Measurements from ENCODE around the gene PHEX. TPM values are rescaled to one million over a fixed set of nuclear protein-coding genes. Genes with fewer than 3 reads are reported as not detected.

PHEX gene
- total RNA-seq, 8 experiments from 2014 or later = 0.16 to 1.4 (median 0.27) TPM

GRCh38 chrX:22141047-22141730 lies 109.1 kb downstream of the PHEX start:
- peak in 2 of 8 experiments; percentile 24 to 64 for ATAC-seq (replicated peaks in 6 of 8)
- Histone ChIP-seq H3K4me1 (replicated peaks in 1 of 2) (peaks cover 8 to 10% of the 10 kb centered on the region in 2 donors), H3K27ac (no peak overlapping the region), H3K4me3 (no peak overlapping the region)
- WGBS, 10 experiments = 20 to 100% (median 86%) methylated on average over 1 to 2 of the region's 4 CpGs; no CpG with 5 or more reads in 1 of the 10 experiments
- in situ Hi-C loops (cut with MboI; ENCODE audit: low pct_unique_long_range_greater_than_20kb in 2 of 9, low sequenced_read_pairs in 9 of 9, unreplicated experiment in 9 of 9) = no loop called here

- in situ Hi-C loops (cut with MboI; ENCODE audit: low pct_unique_long_range_greater_than_20kb in 2 of 9, low sequenced_read_pairs in 9 of 9, unreplicated experiment in 9 of 9) = no loop called here
- H3K27ac ChIP-seq = no peak overlapping the region
Observed at GRCh38 chrX:22147214-22147613, 115.1 kb downstream of the PHEX start.

GRCh38 chrX:22147942-22148341 lies 115.8 kb downstream of the PHEX start:
- WGBS, 10 experiments = 0 to 100% (median 70%) methylated on average over 1 to 3 of the region's 3 CpGs; no CpG with 5 or more reads in 4 of the 10 experiments
- in situ Hi-C loops (cut with MboI; ENCODE audit: low pct_unique_long_range_greater_than_20kb in 2 of 9, low sequenced_read_pairs in 9 of 9, unreplicated experiment in 9 of 9) = no loop called here
- no peaks in the 10 kb centered on the region for H3K4me1 ChIP-seq (replicated peaks in 1 of 2)
- H3K27ac ChIP-seq = no peak overlapping the region
- H3K4me3 ChIP-seq = no peak overlapping the region
- ATAC-seq (replicated peaks in 6 of 8) = no peak

More at GRCh38 chrX:22147214-22147613, 115.1 kb downstream of the PHEX start:
- no peak overlapping the region for H3K4me3 ChIP-seq
- ATAC-seq (replicated peaks in 6 of 8) = no peak
- WGBS, 10 experiments = 33 to 88% methylated on average over 1 of the region's 1 CpG; no CpG with 5 or more reads in 8 of the 10 experiments
- H3K4me1 ChIP-seq (replicated peaks in 1 of 2) = no peaks in the 10 kb centered on the region

GRCh38 chrX:22148565-22148964 lies 116.4 kb downstream of the PHEX start:
- no peak overlapping the region for H3K4me3 ChIP-seq
- in situ Hi-C loops (cut with MboI; ENCODE audit: low pct_unique_long_range_greater_than_20kb in 2 of 9, low sequenced_read_pairs in 9 of 9, unreplicated experiment in 9 of 9) = no loop called here
- H3K4me1 ChIP-seq (replicated peaks in 1 of 2) = no peaks in the 10 kb centered on the region
- 10 to 100% (median 87%) methylated on average over 1 to 2 of the region's 2 CpGs; no CpG with 5 or more reads in 4 of the 10 experiments for WGBS, 10 experiments
- ATAC-seq (replicated peaks in 6 of 8) = no peak
- no peak overlapping the region for H3K27ac ChIP-seq

- Histone ChIP-seq H3K4me1 (replicated peaks in 1 of 2) (no peaks in the 10 kb centered on the region), H3K4me3 (no peak overlapping the region), H3K27ac (no peak overlapping the region)
- ATAC-seq (replicated peaks in 6 of 8) = no peak
- in situ Hi-C loops (cut with MboI; ENCODE audit: low pct_unique_long_range_greater_than_20kb in 2 of 9, low sequenced_read_pairs in 9 of 9, unreplicated experiment in 9 of 9) = no loop called here
- WGBS, 10 experiments = 27 to 100% (median 64%) methylated on average over 1 to 3 of the region's 3 CpGs; no CpG with 5 or more reads in 6 of the 10 experiments
Observed at GRCh38 chrX:22150371-22150770, 118.2 kb downstream of the PHEX start.

GRCh38 chrX:22155126-22155525 lies 123.0 kb downstream of the PHEX start:
- ATAC-seq (replicated peaks in 6 of 8) = no peak
- Histone ChIP-seq H3K4me1 (replicated peaks in 1 of 2) (no peaks in the 10 kb centered on the region), H3K27ac (no peak overlapping the region), H3K4me3 (no peak overlapping the region)
- in situ Hi-C loops (cut with MboI; ENCODE audit: low pct_unique_long_range_greater_than_20kb in 2 of 9, low sequenced_read_pairs in 9 of 9, unreplicated experiment in 9 of 9) = no loop called here
- 0 to 100% (median 73%) methylated on average over 1 to 3 of the region's 6 CpGs; no CpG with 5 or more reads in 3 of the 10 experiments for WGBS, 10 experiments

- H3K4me3 ChIP-seq = no peak overlapping the region
- H3K4me1 ChIP-seq (replicated peaks in 1 of 2) = no peaks in the 10 kb centered on the region
- ATAC-seq (replicated peaks in 6 of 8) = peak in 1 of 8 experiments; percentile 26
- WGBS, 10 experiments = 51 to 100% (median 87%) methylated on average over 1 to 4 of the region's 5 CpGs; no CpG with 5 or more reads in 5 of the 10 experiments
- in situ Hi-C loops (cut with MboI; ENCODE audit: low pct_unique_long_range_greater_than_20kb in 2 of 9, low sequenced_read_pairs in 9 of 9, unreplicated experiment in 9 of 9) = no loop called here
- no peak overlapping the region for H3K27ac ChIP-seq
Observed at GRCh38 chrX:22159071-22159470, 126.9 kb downstream of the PHEX start.

GRCh38 chrX:22163326-22163725 lies 131.2 kb downstream of the PHEX start:
- WGBS, 10 experiments = 0 to 100% (median 50%) methylated on average over 1 to 3 of the region's 3 CpGs; no CpG with 5 or more reads in 7 of the 10 experiments
- peak in 2 of 8 experiments; percentile 33 to 82 for ATAC-seq (replicated peaks in 6 of 8)
- no peaks in the 10 kb centered on the region for H3K4me1 ChIP-seq (replicated peaks in 1 of 2)
- H3K4me3 ChIP-seq = no peak overlapping the region
- in situ Hi-C loops (cut with MboI; ENCODE audit: low pct_unique_long_range_greater_than_20kb in 2 of 9, low sequenced_read_pairs in 9 of 9, unreplicated experiment in 9 of 9) = no loop called here
- H3K27ac ChIP-seq = no peak overlapping the region

- no peak for ATAC-seq (replicated peaks in 6 of 8)
- WGBS, 10 experiments = 47 to 100% (median 76%) methylated on average over 1 to 3 of the region's 3 CpGs; no CpG with 5 or more reads in 2 of the 10 experiments
- Histone ChIP-seq H3K4me1 (replicated peaks in 1 of 2) (no peaks in the 10 kb centered on the region), H3K4me3 (no peak overlapping the region), H3K27ac (no peak overlapping the region)
- in situ Hi-C loops (cut with MboI; ENCODE audit: low pct_unique_long_range_greater_than_20kb in 2 of 9, low sequenced_read_pairs in 9 of 9, unreplicated experiment in 9 of 9) = no loop called here
Observed at GRCh38 chrX:22164770-22165388, 132.8 kb downstream of the PHEX start.

- 41 to 93% (median 70%) methylated on average over 1 to 4 of the region's 4 CpGs; no CpG with 5 or more reads in 3 of the 10 experiments for WGBS, 10 experiments
- peak in 5 of 8 experiments; percentile 19 to 62 (median 42) for ATAC-seq (replicated peaks in 6 of 8)
- in situ Hi-C loops (cut with MboI; ENCODE audit: low pct_unique_long_range_greater_than_20kb in 2 of 9, low sequenced_read_pairs in 9 of 9, unreplicated experiment in 9 of 9) = no loop called here
Observed at GRCh38 chrX:22165732-22166457, 133.8 kb downstream of the PHEX start.

GRCh38 chrX:22171287-22172060 lies 139.3 kb downstream of the PHEX start:
- ATAC-seq (replicated peaks in 6 of 8) = no peak
- Histone ChIP-seq H3K4me3 (no peak overlapping the region), H3K4me1 (replicated peaks in 1 of 2) (no peaks in the 10 kb centered on the region), H3K27ac (no peak overlapping the region)
- in situ Hi-C loops (cut with MboI; ENCODE audit: low pct_unique_long_range_greater_than_20kb in 2 of 9, low sequenced_read_pairs in 9 of 9, unreplicated experiment in 9 of 9) = no loop called here
- WGBS, 10 experiments = 0 to 100% (median 81%) methylated on average over 1 to 7 of the region's 7 CpGs; no CpG with 5 or more reads in 1 of the 10 experiments

More at GRCh38 chrX:22165732-22166457, 133.8 kb downstream of the PHEX start:
- no peak overlapping the region for H3K4me3 ChIP-seq
- H3K27ac ChIP-seq = no peak overlapping the region
- no peaks in the 10 kb centered on the region for H3K4me1 ChIP-seq (replicated peaks in 1 of 2)

- no peak for ATAC-seq (replicated peaks in 6 of 8)
- in situ Hi-C loops (cut with MboI; ENCODE audit: low pct_unique_long_range_greater_than_20kb in 2 of 9, low sequenced_read_pairs in 9 of 9, unreplicated experiment in 9 of 9) = no loop called here
- Histone ChIP-seq H3K4me3 (no peak overlapping the region), H3K4me1 (replicated peaks in 1 of 2) (no peaks in the 10 kb centered on the region), H3K27ac (no peak overlapping the region)
- 60 to 100% (median 90%) methylated on average over 1 to 5 of the region's 5 CpGs; no CpG with 5 or more reads in 3 of the 10 experiments for WGBS, 10 experiments
Observed at GRCh38 chrX:22173966-22174365, 141.8 kb downstream of the PHEX start.
